HG02885 (cell line): ENCODE measurements around the gene BLMH.

Source experiments
- ATAC-seq: cut with Tn5 transposase; IDR thresholded peaks from one replicate; pipeline ENCODE4 v1.9.1; 2021; ENCODE audit warnings: mild to moderate bottlenecking; ENCODE audit not compliant: unreplicated experiment, poor library complexity

The BLMH gene

DNA sequence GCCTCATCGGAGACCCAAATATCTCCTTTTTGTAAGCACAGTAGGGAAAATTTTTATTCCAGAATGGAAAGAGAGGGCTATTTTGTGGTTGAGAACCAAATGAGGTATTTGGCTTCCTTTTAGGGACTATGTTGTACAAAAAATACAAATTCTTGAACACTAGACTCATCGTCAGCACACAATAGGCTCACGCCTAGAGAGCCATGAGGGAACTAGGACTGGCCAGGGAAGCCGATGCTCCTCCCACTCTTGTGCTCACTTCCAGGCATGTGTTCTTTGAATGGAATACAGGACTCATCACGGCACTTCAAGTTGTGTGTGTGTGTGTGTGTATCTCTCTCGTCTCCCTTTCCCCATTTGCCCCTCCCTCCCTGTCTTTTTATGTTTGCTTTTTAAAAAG, 17.8 kb upstream of the BLMH start:
- ATAC-seq, result no peak

DNA sequence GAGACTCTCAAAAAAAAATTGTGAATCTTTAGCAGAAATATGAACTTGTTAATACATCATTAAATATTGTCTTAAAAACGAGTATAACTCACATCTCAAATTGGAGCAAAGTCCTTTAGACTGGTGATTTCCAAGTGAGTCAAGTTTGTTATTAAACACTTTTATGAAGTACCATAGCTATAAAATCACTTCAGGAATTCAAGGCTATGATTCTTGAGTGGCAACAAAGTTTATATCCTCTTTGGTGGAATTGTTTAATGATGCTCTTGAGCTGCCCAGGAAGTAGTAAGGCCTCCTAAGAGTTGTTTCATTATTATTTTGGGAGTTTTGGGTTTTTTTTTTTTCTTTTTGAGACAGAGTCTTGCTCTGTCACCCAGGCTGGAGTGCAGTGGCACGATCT, 16.7 kb upstream of the BLMH start:
- ATAC-seq, result no peak

- ATAC-seq, result no peak
These were observed 13.0 kb upstream of the BLMH start for GRCh38 chr17:30304778-30305177.

DNA sequence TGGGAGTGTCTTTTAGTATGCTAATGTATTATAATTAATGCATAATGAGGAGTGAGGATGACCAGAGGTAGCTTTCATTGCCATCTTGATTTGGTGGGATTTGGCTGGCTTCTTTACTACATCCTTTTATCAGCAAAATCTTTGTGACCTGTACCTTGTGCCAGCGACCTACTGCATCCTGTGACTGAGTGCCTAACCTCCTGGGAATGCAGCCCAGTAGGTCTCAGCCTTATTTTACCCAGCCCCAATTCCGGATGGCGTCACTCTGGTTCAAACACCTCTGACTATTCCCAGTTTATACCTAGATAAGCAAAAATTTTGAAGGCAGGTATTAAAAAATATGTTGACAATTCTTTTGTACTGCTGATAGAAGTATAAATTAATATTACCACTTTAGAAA, 10.5 kb upstream of the BLMH start:
- ATAC-seq, result no peak

GRCh38 chr17:30300818-30301217, 9.1 kb upstream of the BLMH start:
- no peak for ATAC-seq

DNA sequence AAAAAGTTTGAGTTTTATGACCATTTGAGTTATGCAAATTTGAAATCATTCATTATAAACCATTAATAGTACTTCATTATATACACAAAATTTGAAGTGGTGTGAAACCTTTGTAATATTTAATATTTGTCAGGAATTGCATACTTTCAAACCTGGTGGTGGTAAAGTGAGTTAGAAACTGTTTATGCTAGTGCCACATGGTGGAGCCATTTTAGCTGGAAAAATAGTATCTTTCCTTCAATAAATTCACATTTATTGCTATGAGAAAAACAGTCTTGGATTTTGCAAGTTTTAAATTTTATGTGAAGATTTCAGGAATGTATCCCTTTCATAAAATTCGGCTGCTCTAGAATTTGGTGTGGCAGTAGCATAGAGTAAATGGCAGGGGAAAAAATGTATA, 7.3 kb upstream of the BLMH start:
- no peak for ATAC-seq

DNA sequence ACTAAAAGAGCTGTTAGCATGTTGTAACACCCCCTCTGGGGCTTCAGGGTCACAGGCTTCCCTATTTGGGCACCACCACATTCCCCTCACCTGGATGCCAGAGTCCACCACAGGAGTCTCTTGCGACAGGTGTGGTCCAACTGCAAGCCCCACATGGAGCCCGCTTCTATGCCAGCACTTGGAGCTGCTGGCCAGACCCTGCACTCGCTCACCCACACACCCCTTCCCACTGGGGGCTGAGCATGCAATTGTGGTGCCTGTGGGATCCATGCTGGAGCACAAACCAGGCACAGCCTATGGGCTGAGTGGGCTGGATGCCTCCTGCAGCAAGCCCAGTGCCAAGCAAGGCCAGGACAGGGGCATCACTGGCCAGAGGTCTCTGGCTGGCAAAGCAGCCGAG, 6.0 kb upstream of the BLMH start:
- ATAC-seq, result no peak

DNA sequence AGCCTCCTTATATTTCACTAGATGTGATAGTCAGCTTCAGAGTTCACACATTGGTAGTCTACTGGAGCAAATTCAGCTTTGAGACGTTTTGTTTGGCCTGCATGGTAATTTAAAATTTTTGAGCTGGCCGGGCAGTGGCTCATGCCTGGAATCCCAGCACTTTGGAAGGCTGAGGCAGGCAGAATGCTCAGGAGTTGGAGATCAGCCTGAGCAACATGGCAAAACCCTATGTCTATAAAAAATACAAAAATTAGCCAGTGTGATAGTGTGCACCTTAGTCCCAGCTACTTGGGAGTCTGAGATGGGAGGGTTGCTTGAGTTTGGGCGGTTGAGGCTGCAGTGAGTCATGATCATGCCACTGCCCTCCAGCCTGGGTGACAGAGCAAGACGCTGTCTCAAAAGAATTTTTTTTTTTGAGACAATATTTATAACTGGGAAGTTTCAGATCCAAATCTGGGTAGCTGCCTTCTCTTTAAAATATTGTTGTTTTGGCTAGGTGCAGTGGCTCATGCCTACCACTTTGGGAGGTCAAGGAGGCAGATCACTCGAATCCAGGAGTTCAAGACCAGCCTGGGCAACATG, 4.8 kb upstream of the BLMH start:
- no peak for ATAC-seq

DNA sequence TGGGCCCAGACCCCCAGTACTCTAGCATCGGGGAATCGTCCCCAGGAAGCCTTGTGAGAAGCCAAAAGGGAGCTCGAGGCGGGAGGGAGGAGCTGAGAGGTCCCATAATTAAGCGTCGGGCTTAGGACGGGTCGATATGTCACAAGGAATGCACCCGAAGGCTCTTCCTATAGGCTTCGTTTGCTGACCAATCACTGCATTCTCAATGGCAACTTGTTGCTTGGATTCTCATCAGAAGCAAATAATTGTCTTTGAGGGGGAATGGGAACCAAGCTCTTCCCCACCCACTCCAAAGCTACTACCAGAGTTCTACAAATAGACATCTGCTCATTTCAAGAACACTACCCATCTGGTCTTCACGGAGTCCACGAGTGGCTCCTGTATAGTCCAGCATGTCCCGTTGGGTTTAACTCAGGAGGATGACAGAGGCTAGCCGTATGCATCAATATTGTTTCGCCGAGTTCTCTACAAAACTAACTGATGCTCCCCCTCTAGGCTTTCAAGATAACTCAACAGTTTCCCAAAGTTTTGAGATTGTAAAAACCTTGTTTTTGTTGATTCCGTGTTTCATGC, 628 bp upstream of the BLMH start:
- ATAC-seq, result no peak

- ATAC-seq, result peak; percentile 51
These were observed 825 bp downstream of the BLMH start for GRCh38 chr17:30290696-30291542.

GRCh38 chr17:30290077-30290476, 1.7 kb downstream of the BLMH start:
- ATAC-seq, result no peak

- no peak for ATAC-seq
These were observed 12.6 kb downstream of the BLMH start for GRCh38 chr17:30279156-30279555.

- ATAC-seq, result no peak
These were observed 13.7 kb downstream of the BLMH start for GRCh38 chr17:30278032-30278431.

DNA sequence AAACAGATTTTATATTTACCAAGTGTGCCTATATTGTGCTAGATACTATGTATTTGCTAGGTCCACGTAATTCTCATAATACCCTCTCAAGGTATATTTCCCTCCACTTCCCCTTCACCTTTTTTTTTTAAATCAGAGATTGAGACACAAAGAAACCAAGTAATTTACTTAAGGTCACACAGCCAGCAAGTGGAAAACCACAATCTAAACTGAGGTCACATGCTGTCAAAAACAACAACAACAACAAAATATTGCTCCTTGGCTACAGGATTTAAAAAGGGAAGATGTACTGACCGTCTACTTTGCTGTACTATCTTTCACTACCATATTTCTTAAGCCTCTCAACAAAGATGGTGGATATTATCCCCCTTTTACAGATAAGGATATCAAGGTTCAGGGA, 15.8 kb downstream of the BLMH start:
- no peak for ATAC-seq

DNA sequence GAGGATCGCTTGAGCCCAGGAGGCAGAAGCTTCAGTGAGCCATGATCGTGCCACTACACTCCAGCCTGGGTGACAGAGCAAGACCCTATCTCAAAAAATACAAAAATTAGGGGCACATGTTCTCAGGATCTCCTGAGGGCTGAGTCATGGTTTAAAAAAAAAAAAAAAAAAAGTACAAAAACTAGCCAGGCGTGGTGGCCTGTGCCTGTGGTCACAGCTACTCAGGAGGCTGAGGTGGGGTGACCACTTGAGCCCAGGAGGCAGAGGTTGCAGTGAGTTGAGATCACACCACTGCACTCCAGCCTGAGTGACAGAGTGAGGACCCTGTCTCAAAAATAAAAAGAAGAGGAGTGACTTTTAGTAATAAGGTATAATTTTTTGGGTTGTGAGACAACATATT, 16.9 kb downstream of the BLMH start:
- no peak for ATAC-seq

DNA sequence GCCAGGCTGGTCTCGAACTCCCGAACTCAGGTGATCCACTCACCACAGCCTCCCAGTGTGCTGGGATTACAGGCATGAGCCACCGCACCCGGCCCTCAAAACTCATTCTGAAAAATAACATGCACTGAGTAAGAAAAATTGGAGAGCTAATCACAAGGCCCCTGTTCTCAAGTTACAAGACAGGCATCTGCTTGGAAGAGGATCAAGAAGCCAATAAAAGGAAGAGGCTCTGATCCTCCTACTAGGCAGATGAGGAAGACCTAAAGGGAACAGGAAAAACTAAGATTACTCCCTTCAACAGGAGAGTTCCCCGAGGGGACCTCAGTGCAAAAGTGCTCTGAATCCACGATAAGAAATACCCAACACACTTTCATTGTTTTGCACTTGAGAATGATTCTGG, 18.4 kb downstream of the BLMH start:
- ATAC-seq, result no peak

GRCh38 chr17:30271102-30271501, 20.6 kb downstream of the BLMH start:
- ATAC-seq, result no peak

GRCh38 chr17:30267625-30268024, 24.1 kb downstream of the BLMH start:
- ATAC-seq, result no peak

DNA sequence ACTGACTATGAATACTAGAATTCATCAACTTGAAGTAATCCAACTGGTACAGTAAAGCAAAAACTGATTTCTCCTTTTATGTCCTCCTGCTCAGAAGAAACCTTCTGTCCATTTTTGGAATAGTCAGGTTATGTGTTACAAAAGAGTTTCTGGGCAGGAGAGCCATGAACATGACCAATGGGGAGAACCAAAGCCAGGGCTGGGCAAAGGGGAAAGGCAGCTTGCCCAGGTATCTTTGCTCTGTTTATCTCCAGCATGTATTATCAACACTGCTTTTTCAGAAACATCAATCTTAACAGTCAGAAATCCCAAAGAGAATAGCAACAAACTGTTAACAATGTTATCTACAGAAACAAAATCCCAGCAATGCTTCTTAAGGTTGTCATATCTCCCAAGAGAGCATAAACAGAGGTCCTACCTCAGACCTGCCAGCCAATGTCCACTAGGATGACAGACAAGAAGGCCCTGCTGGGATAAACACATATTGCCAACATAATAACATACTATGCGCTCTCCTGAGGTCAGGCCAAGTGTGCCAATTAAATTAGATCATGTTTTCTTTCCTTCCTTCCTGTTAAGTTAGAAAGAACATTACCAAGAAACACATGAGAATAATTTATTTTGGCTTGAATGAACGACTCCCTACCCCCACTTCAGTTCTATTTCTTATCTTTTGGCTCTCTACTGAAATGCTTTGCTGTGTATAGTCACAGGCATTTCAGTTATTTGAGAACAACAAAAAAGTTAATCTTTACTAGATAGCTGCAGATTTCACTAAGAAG, 28.0 kb downstream of the BLMH start:
- ATAC-seq, result no peak

- ATAC-seq, result no peak
These were observed 34.8 kb downstream of the BLMH start for GRCh38 chr17:30256756-30257506.
